Gastrocnemius medialis (tissue), 4 donors: ENCODE results near the gene SIT1.

Experiments used
- POLR2A ChIP-seq, 2 donors: fragments of 450-650 bp; IDR thresholded peaks; one replicate each; pipeline ENCODE4 v1.6.1; 2017; ENCODE audit warnings: antibody characterized with exemption in 2 of 2, mild to moderate bottlenecking in 2 of 2, moderate library complexity in 2 of 2
- TF ChIP-seq, protein P1 (sequence below), 5 experiments: fragments of 450-650 bp in 3 of 5; fragments of 200-600 bp in 2 of 5; sonication (generic) in 2 of 5; IDR thresholded peaks in 4 of 5; conservative IDR thresholded peaks in 1 of 5; 1 replicate in 4 of 5; 2 replicates in 1 of 5; pipeline ENCODE4 v1.5.1; 2016 to 2019; ENCODE audit warnings: antibody characterized with exemption in 5 of 5, mild to moderate bottlenecking in 3 of 5, moderate library complexity in 3 of 5

- TF ChIP-seq, protein P1, sequence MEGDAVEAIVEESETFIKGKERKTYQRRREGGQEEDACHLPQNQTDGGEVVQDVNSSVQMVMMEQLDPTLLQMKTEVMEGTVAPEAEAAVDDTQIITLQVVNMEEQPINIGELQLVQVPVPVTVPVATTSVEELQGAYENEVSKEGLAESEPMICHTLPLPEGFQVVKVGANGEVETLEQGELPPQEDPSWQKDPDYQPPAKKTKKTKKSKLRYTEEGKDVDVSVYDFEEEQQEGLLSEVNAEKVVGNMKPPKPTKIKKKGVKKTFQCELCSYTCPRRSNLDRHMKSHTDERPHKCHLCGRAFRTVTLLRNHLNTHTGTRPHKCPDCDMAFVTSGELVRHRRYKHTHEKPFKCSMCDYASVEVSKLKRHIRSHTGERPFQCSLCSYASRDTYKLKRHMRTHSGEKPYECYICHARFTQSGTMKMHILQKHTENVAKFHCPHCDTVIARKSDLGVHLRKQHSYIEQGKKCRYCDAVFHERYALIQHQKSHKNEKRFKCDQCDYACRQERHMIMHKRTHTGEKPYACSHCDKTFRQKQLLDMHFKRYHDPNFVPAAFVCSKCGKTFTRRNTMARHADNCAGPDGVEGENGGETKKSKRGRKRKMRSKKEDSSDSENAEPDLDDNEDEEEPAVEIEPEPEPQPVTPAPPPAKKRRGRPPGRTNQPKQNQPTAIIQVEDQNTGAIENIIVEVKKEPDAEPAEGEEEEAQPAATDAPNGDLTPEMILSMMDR (IDR thresholded peaks at IDR 0.05 in 4 of 5, conservative IDR thresholded peaks at IDR 0.05 in 1 of 5): no peak
- TF ChIP-seq POLR2A (IDR thresholded peaks at IDR 0.05): no peak
Measured at GRCh38 chr9:35653611-35654010, 2.9 kb upstream of the SIT1 start.
